ENCODE measurements around the gene BICD1.

BICD1 gene

DNA sequence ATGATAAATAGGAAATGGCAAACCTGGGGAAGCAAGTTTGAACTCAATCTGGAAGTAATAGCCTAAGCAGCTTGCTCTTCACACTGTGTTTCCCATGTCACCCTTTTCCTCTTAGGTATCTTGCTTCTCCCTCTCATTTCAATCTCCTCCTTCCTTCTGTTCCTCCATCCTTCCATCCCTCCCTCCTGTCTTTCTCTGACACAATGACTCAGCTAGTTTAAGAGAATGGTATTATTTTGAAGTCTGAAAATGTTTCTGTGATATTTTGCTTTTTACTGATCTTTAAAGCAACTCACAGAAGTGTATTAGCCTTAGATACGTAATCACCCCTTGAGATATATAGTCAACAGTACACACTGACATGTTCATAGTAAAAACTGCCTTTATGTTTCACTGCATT is 236.8 kb downstream of the BICD1 start:
- DNase-seq (ENCODE audit: low read depth, low spot score), result no peak

DNA sequence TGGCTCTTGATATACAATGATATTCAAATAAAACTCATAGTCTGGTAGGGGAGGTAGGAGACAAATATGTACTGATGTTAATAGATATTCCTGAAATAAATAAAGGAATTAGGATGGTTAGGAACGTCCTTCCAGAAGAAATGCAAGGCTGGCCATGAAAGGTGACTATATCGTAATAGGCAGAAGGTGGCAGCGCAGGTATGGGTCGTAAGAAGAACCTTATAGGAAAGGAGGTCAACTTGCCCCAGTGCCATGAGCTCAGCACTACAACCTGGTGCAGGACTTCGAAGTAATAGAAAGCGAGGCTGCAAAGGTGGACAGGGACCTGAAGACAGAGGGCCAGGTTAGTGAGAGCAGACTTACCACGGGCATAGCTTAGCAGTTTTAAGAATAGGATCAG is 237.4 kb downstream of the BICD1 start:
- DNase-seq (ENCODE audit: low read depth, low spot score), result no peak

DNA sequence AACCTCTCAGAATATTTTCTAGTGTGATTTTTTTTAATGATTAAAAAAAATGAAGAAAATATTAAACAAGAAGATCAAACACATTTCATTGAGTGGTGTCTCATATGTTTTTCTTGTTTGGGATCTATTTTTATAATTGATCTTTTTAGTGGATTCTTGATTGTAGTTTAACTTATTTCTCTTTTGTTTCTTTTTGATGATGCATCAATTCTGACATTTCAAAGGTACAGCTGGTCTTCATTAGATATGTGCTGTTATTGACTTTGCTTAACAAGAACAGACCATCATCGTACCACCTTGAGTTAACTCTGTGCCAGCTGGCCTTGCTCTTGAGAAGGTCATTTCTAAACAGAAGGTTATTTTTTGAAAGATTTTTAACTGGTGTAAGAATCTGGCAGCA is 246.9 kb downstream of the BICD1 start:
- DNase-seq (ENCODE audit: low read depth, low spot score), result no peak

DNA sequence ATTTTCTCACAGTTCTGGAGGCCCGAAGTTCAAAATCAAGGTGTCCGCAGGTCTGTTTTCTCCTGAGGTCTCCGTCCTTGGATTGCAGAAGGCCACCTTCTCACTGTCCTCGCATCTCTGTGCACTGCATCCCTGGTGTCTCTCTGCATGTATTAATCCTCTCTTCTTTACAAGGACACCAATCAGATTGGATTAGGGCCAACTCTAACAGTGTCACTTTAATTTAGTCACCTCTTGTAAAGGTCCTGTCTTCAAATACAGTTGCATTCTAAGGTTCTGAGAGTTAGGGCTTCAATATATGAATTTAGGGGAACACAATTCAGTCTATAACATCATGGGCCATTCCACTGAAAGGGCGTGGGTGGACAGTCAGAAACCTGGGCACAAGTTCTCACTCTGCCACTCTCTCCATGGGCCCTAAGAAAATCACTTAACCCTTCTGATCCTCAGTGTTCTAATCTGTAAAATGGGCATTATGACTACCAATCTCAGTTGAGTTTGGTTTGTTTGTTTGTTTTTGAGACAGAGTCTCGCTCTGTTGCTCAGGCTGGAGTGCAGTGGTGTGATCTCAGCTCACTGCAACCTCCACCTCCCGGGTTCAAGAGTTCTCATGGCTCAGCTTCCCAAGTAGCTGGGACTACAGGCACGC is 251.1 kb downstream of the BICD1 start:
- DNase-seq (ENCODE audit: low read depth, low spot score), result no peak

DNA sequence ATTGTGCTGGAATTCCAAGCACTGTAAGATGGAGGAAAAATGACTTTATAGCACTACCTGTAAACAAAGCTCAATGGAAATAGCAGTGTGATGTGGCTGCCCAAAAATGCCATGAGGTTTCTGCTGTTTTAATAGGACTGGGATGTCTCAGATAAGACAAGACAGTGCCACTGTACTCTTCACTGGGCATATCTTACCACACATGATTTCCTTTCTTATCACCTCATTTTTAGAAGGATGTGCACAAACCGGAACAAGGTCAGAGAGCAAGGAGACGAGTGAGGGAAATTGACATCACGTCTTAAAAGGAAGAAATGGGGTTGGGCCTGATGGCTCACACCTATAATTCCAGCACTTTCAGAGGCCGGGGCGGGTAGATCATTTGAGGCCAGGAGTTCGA is 254.3 kb downstream of the BICD1 start:
- no peak for DNase-seq (ENCODE audit: low read depth, low spot score)

DNA sequence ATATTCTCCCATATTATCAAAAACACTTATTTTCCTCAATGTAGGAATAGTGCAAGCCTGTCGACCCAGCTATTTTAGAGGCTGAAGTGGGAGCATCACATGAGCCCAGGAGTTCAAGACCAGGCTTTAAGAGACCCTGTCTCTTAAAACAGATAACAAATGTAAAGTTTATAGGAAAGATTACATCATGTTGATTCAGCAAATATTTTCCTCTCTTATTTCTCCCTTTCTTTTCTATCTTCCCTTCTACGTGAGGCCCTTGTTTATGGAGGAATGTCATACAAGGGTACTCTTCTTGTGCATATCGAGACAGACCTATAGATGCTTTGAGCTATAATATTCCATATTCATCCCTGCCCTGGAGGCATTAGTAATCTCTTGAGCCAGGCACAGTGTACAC is 256.2 kb downstream of the BICD1 start:
- no peak for DNase-seq (ENCODE audit: low read depth, low spot score)

DNA sequence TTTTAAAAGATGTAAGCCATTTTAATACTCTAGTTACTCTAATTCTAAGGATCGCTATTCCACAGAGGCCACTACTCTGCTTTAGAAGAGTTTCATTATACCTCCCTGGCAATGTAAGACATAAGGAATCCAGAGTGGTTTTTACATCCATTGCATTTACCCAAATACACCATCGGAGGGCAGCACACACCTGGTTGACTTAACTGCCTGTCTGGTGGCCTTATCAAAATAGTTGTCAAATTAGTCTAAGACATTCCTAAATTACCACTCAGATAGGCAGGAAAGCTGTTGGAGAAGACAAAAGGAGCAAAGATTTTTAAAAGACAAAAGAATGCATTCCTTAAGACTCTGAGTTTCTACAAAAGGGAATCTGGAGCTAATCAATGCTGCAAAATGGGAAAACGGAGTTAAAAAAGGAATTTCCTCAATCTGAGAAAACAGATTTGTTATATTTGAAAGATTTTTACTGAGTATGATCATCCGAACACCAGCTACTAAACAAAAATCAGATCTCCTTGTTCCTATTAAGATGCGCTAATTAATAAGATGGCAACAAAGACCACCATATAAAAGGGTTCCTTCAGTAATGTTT is 258.9 kb downstream of the BICD1 start:
- DNase-seq (ENCODE audit: low read depth, low spot score), result no peak

DNA sequence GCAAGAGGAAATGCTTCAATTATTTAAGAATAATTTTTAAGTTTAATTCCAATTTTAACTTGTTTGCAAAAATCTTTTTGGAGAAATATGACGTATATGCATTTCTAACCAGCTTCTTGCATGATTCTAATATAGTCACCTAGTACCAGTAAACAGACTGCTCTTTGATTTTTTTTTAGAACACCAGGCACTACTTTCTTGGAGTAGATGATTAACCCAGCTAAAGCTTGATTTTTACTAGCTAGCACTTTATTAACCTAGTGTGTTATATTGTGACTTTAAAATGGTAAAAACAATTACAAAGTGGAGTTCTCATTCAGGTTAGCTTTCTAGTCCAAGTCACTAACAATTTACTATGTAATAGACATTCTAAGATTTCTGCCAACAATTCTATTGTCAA is 260.1 kb downstream of the BICD1 start:
- no peak for DNase-seq (ENCODE audit: low read depth, low spot score)

DNA sequence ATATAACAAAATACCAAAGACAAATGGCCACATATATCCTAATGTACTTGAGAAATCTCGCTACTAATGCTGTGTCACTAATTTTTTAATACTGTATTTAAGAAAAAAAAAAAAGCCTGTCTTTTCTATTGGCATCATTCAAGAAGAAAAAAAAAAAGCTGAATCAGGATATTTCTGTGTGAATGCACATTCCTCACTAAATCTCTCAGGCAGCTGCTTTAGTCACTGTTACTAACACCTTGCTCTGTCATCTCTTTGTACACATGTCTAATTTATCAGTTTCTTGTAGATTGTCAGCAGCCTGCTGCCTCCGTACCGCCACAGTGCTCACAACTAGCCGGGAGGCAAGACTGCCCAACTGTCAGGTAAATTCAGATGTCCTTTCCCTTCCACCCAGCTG is 260.7 kb downstream of the BICD1 start:
- no peak for DNase-seq (ENCODE audit: low read depth, low spot score)

DNA sequence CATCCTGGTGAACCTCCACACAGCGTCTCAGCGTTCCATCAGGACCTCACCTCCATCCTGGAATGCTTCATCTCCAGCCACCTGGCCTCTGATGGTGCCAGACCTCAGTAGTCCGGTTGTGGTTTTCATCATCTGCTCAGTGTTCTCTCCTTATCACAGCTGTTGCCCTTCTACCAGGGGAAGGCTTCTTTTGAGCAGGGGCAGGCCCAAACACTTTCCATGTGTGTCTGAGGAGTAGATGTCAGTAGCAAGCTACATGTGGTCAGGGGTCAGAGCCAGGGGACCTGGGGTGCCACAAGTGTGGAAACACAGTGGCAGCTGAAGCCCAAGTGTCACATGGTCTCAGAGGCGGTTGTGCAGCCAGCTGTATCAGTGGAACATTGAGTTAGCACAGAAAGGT is 262.6 kb downstream of the BICD1 start:
- DNase-seq (ENCODE audit: low read depth, low spot score), result no peak

DNA sequence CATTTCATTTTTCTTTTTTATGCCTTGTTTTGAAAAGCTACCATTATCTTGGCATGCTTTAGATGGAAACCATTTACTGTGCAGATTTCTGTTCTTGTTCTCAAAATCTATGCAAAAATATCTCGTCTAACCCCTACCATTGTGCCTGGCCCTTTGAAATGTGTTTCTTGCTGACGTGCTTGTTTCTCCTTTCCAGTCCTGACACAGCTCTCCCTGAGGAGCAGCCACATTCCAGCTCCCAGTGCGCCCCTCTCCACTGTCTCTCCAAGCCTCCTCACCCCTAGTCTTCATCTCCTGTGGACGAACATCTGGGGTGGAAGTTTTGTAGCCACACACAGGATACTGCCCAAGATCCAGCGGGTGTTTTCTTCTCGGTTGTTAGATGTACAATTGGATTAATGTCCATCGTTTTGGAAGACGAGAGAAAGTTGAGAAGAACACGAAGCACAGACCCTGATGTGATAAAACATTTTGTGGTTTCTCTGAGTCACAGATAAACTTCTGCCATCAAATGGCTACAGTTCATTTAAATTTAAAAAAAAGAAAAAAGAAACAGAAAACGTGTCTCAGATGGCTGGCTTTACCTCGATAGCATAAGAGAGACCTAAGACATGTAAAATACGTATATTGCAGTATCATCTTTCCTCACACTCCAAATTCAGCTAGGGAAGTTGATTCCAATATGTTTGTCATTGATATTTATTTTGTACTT is 270.9 kb downstream of the BICD1 start:
- DNase-seq (ENCODE audit: low read depth, low spot score), result no peak

DNA sequence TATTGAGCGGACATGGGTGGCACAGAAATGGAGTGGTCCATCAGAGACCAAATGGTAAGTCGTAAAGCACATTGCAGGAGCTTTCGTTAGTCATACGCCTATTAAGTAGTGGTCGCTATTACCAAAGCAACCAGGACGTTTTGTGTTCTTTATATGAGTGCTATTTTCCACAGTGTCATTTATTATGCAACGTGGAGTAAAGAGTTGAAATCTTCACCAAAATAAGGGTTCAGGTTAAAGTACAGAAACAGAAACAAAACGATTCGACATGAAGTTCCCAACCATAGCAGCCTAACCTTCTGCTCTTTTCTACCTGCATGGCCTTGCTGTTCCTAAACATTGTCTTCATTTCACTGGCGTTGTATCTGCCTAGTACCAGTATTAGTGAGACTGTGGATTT is 272.6 kb downstream of the BICD1 start:
- no peak for DNase-seq (ENCODE audit: low read depth, low spot score)

DNA sequence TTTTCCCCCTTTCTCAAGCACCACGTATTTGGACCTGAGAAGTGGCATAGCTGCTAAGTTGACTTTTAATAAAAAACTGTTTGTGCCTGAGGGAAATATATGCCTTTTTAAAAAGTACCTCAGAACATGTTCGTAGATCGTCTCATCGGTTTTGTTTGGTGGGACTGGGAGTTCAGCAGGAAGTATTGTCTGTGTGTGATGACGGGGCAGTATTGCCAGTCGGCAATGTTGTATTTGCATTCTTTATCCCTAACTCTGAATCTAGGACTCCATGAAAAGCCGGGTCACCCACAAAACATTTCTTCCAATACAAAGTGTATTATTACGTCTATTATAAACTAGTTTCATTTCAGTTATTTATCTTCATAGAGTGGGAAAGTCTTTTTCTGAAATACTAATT is 273.0 kb downstream of the BICD1 start:
- no peak for DNase-seq (ENCODE audit: low read depth, low spot score)

DNA sequence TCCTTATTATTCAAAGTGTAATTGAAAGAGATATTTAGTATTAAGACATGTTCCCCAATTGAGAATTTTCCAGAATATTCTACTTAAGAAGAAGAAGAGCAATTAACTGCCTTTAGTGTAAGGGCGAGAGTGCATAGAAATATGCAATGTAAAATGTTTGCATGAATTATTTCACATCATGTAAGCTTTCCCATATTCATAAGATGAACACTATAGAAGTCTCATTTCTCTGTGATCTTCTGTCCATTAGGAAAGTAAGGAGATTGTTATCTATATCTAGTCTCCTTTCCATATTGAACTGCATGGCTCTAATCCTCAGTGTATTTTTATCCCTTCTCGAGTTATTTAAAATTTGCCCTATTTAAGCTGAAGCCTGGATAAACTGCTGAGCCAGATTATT is 275.6 kb downstream of the BICD1 start:
- DNase-seq (ENCODE audit: low read depth, low spot score), result no peak

DNA sequence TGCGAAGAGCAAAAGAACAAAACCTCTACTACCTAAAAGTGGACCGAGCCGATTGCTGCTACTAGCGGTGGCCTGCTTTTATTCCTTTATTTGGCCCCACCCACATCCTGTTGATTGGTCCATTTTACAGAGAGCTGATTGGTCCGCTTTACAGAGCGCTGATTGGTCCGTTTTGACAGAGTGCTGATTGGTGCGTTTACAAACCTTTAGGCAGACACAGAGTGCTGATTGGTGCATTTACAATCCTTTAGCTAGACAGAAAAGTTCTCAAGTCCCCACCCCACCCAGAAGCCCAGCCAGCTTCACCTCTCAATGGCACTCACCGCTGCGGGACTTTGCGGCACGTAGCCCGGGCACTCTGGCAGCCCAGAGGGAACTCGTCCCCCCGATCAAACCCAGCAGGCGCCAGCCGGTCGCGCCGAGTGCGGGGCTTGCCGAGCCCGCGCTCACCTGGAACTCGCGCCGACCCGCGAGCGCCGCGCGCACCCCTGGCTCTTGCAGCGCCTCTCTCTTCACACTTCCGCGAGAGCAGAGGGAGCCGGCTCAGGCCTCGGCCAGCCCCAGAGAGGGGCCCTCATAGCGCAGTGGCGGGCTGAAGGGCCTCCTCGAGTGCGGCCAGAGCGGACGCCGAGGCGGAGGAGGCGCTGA is 284.0 kb downstream of the BICD1 start:
- DNase-seq (ENCODE audit: low read depth, low spot score), result no peak

DNA sequence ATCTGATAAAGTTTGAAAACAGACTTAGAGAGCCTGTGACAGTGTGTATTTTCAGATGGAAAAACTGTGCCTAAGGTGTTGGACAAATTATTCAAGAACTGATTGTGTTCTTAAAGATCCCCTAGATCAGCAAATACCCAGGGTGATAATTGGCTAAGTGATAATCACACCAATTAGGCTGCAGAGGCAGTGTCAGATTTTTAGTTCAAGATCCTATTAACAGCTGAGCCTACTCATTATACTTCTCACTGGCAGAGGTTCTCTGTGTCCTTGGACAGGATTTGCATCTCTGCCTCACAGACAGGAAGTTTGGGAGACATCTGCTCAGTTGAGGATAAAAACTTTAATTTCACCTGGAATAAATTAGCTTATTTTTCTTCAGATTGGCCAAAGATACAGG is 288.4 kb downstream of the BICD1 start:
- no peak for DNase-seq (ENCODE audit: low read depth, low spot score)

DNA sequence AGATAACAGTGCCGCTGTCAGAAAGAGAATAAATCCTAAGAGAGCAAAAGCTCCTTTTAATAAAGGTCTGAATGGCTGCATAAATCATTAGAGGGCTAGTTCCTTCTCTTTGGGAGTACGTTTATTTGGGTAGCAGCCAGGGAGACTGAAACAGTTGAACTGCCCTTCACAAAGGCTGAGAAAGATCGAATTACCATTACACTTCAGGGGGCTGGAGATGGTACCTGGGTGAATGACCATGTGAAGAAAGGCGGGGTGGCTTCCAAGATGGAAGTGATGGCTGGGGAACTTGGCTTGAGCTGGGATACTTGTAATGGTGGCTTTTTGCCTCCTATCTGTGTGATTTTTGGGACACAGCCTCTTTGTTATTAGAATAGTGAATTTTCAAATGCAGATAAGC is 291.0 kb downstream of the BICD1 start:
- DNase-seq (ENCODE audit: low read depth, low spot score), result no peak

DNA sequence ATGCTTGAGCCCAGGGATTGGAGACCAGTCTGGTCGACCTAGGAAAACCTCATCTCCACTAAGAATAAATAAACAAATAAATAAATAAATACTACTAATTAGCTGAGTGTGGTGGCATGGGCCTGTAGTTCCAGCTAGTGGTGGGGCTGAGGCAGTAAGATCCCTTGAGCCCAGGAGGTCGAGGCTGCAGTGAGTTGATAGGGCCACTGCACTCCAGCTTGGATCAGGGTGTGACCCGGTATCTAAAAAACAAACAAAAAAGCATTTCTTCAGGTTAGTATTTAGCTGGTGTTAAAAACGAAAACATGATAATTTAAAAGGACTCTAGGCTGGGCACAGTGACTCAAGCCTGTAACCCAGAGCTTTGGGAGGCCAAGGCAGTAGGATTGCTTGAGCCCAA is 291.5 kb downstream of the BICD1 start:
- DNase-seq (ENCODE audit: low read depth, low spot score), result no peak

DNA sequence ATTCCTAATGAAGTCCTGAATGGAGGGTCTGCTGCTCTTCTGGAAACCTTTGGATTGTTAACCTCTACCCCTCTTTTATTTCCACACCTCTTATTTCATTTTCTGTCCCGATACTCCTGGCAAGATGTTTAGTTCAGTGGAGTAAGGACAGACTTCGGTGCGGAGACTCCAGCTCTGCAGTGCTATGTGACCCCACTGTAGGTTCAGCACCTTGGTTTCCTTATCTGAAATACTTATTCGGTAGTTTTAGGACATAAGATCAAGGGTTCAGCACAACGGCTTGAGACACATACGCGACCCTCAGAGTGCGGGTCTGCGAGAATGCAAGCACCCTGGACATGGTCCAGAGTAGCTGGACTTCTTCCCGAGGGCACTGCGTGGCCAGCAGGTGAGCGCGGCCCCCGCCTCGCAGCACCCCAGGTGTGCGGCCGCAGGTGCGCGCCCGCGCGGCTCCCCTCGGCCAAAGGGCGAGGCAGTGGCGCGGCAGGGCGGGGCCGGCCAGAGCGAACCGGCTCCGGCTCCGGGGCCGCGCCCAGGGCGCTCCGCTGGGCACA is 292.2 kb downstream of the BICD1 start:
- no peak for DNase-seq (ENCODE audit: low read depth, low spot score)

DNA sequence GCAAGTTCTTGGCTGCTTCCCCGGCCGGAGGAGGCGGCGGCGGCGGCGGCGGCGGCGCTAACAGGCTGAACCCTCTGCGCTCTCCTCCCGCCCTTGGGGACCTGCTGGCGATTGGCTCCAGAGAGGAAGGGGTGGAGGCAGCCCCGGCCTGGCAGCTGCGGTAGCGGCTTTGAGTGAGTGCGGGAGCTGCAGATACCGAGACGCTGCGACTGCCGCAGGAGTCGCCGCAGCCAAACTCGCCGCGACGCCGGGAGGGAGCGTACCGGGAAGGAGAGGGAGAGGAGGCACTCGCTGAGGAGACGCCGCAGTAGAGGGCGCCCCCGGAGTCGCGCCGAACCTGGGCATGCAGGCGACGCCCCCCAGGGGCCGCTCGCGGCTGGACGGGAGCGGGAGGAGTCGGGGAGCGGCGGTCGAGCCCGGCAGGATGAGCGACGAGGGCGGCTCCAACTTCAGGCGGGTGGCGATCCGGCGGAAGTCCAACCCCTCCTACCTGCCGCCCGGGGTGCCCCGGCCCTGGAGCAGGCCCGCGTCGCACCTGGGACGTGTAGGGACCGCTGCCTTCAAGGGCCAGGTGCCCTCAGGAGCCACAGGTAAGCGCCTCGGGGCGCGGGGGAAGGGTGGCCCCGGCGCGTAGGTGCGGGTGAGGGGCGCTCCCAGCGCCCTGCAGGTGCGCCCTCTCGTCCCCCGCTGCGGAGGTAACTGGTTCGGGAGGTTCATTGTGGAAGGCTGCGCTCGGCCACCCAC is 292.9 kb downstream of the BICD1 start, which contains the start of gene FGD4:
Gene FGD4, plus strand, starts transcription at position 189 of the 744 bp plus-strand sequence.
- DNase-seq (ENCODE audit: low read depth, low spot score), result peak; percentile 8

DNA sequence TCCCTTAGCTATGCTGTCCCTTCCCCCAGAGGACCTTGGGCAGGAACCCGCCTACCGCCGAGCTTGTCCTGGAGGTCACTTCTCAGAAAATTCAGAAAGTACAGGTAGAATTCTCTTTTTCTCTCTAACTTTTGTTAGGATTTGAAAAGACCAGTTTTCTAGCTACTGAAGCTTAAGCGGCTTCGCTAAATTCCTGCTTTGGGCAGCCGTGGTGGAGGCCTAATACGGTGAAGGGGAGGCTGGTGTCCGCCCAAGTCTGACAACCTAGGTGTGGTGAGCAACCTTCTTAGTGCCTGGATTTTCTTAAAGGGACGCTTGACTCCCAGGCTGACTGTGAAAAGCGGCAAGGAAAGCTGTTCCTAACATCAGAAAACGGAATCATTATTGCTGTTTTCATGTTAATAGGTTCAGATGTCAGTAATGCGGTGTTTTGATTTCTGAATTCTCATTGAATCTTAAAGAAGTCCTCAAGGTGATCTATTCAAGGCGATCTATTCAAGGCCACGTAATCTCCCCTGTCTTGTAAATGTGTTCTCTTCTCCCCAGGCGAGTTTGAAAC is 293.5 kb downstream of the BICD1 start:
- no peak for DNase-seq (ENCODE audit: low read depth, low spot score)
